Liver (tissue), 9 donors: Measurements from ENCODE around the gene CUX1. TPM values are rescaled to one million over a fixed set of nuclear protein-coding genes. Genes with fewer than 3 reads are reported as not detected.

Source experiments
- DNase-seq: peaks from one replicate; pipeline ENCODE4 v3.0.0-alpha.2; 2017; ENCODE audit warnings: low spot score
- H3K27ac ChIP-seq, 2 donors: one replicate each; pipeline ENCODE4 v1.7.0; 2013; ENCODE audit warnings: inconsistent platforms in 2 of 2, low read length in 2 of 2, control low read depth in 1 of 2, low read depth in 1 of 2, mild to moderate bottlenecking in 1 of 2
- H3K27me3 ChIP-seq, 4 donors: one replicate each; pipeline versions ENCODE4 v1.6.1 to v1.7.0; 2013; ENCODE audit warnings: low read length in 3 of 4, inconsistent platforms in 1 of 4, mild to moderate bottlenecking in 1 of 4, moderate library complexity in 1 of 4; ENCODE audit not compliant: control insufficient read depth in 4 of 4, insufficient read depth in 4 of 4
- H3K36me3 ChIP-seq, 4 donors: one replicate each; pipeline versions ENCODE4 v1.6.1 to v1.7.0; 2013; ENCODE audit warnings: low read length in 3 of 4, mild to moderate bottlenecking in 3 of 4, low read depth in 1 of 4, moderate library complexity in 1 of 4; ENCODE audit not compliant: control insufficient read depth in 4 of 4, insufficient read depth in 3 of 4
- H3K4me1 ChIP-seq, 4 donors: one replicate each; pipeline versions ENCODE4 v1.6.1 to v1.7.0; 2013; ENCODE audit warnings: low read length in 3 of 4, mild to moderate bottlenecking in 3 of 4, moderate library complexity in 1 of 4; ENCODE audit not compliant: control insufficient read depth in 4 of 4, insufficient read depth in 4 of 4
- H3K4me3 ChIP-seq, 3 donors: one replicate each; pipeline versions ENCODE4 v1.6.1 to v1.7.0; 2013; ENCODE audit warnings: low read length in 3 of 3, control low read depth in 1 of 3, low read depth in 1 of 3, mild to moderate bottlenecking in 1 of 3
- H3K9ac ChIP-seq, 2 donors: one replicate each; pipeline ENCODE4 v1.7.0; 2013; ENCODE audit warnings: low read length in 2 of 2, mild to moderate bottlenecking in 2 of 2, moderate library complexity in 2 of 2, control low read depth in 1 of 2, low read depth in 1 of 2
- H3K9me3 ChIP-seq, 4 donors: one replicate each; pipeline versions ENCODE4 v1.6.1 to v1.7.0; 2013; ENCODE audit warnings: low read length in 3 of 4; ENCODE audit not compliant: control insufficient read depth in 4 of 4
- ATF3 ChIP-seq: IDR thresholded peaks from 2 replicates; pipeline ENCODE4 v1.6.1; 2016; ENCODE audit warnings: antibody characterized with exemption
- CTCF ChIP-seq: fragments of 150-350 bp; IDR thresholded peaks from 2 replicates; pipeline ENCODE4 v1.5.1; 2017; ENCODE audit warnings: improper control_type of control experiment, low read depth, low read length; ENCODE audit not compliant: missing input control
- HNF4A ChIP-seq, 2 donors: conservative IDR thresholded peaks; 2 replicates each; pipeline ENCODE4 v1.6.1; 2016; ENCODE audit warnings: antibody characterized with exemption in 2 of 2, mild to moderate bottlenecking in 2 of 2
- HNF4G ChIP-seq: IDR thresholded peaks from 2 replicates; pipeline ENCODE4 v1.6.1; 2016; ENCODE audit warnings: antibody characterized with exemption
- JUND ChIP-seq, 2 donors: IDR thresholded peaks; 2 replicates each; pipeline ENCODE4 v1.6.1; 2016; ENCODE audit warnings: antibody characterized with exemption in 2 of 2
- REST ChIP-seq: IDR thresholded peaks from 2 replicates; pipeline ENCODE4 v1.6.1; 2016; ENCODE audit warnings: antibody characterized with exemption, mild to moderate bottlenecking
- RXRA ChIP-seq, 2 donors: IDR thresholded peaks; 2 replicates each; pipeline ENCODE4 v1.6.1; 2017 to 2018; ENCODE audit warnings: antibody characterized with exemption in 2 of 2, mild to moderate bottlenecking in 1 of 2
- SP1 ChIP-seq: IDR thresholded peaks from 2 replicates; pipeline ENCODE4 v1.6.1; 2018; ENCODE audit warnings: antibody characterized with exemption, mild to moderate bottlenecking
- TAF1 ChIP-seq: conservative IDR thresholded peaks from 2 replicates; pipeline ENCODE4 v1.6.1; 2016; ENCODE audit warnings: antibody characterized with exemption, mild to moderate bottlenecking
- WGBS: extraction: QIAGEN DNeasy Blood & Tissue Kit; methylation state at CpG from one replicate; pipeline ENCODE4 v1.1.7; 2013; 5-methylcytosine and 5-hydroxymethylcytosine counted together
- polyA plus RNA-seq, 2 donors: library from polyadenylated mRNA; stranded (reverse) in 1 of 2; unstranded in 1 of 2; fragments of 200-250 nt in 1 of 2; fragments of >200 nt in 1 of 2; fragmentation: Nextera tagmentation in 1 of 2; extraction: Ambion mirVana in 1 of 2; gene quantifications; one replicate each; pipeline versions ENCODE4 v1.2.1 to v1.2.3, GENCODE V29; 2013 to 2015
- total RNA-seq, 2 donors: library from RNA; depleted of rRNA; stranded (reverse); fragments of >200 nt; gene quantifications; one replicate each; pipeline ENCODE4 v1.2.3, GENCODE V29; 2014
- donor health status: healthy.
- donor health status: healthy.
- donor health status: healthy.
- donor health status: healthy.
- donor health status: healthy.

Gene CUX1
- total and polyA plus RNA-seq, 4 donors = 18.6 to 40.6 (median 21.4) TPM

GRCh38 chr7:102321351-102322201 lies 504.1 kb downstream of the CUX1 start:
- no peak overlapping the region for H3K27ac ChIP-seq
- H3K27me3 ChIP-seq = no peaks in the 10 kb centered on the region

GRCh38 chr7:102322202-102322715 lies 504.8 kb downstream of the CUX1 start:
- no peak for DNase-seq
- Histone ChIP-seq H3K9me3 (no peaks in the 10 kb centered on the region), H3K4me1 (no peaks in the 10 kb centered on the region), H3K4me3 (no peak overlapping the region), H3K27me3 (no peaks in the 10 kb centered on the region), H3K36me3 (no peaks in the 10 kb centered on the region), H3K9ac (no peak overlapping the region), H3K27ac (no peak overlapping the region)
- 67% methylated on average over 8 of the region's 8 CpGs for WGBS
- TF ChIP-seq TAF1 = no peak
- no peak for TF ChIP-seq JUND (IDR thresholded peaks at IDR 0.05)
- no peak for TF ChIP-seq HNF4A (conservative IDR thresholded peaks at IDR 0.05)
- no peak for TF ChIP-seq CTCF
- no peak for TF ChIP-seq ATF3
- no peak for TF ChIP-seq SP1
- TF ChIP-seq HNF4G = no peak
- TF ChIP-seq REST = no peak
- TF ChIP-seq RXRA (IDR thresholded peaks at IDR 0.05) = no peak

More at GRCh38 chr7:102321351-102322201, 504.1 kb downstream of the CUX1 start:
- Histone ChIP-seq H3K4me1 (no peaks in the 10 kb centered on the region), H3K9me3 (no peaks in the 10 kb centered on the region), H3K4me3 (peak overlapping the region in 1 of 3 donors; percentile 6), H3K9ac (no peak overlapping the region), H3K36me3 (no peaks in the 10 kb centered on the region)
- TF ChIP-seq REST = no peak
- WGBS = 24% methylated on average over 73 of the region's 73 CpGs
- DNase-seq = no peak
